ENCODE results near the gene EFNA5.

EFNA5 gene

GRCh38 chr5:107388141-107388861, 282.4 kb downstream of the EFNA5 start:
- TF ChIP-seq EZH2 (IDR thresholded peaks at IDR 0.05) (no peak), POLR2AphosphoS5 (IDR thresholded peaks at IDR 0.05; ENCODE audit: borderline replicate concordance, low read depth, low read length) (no peak), FOXP2 (optimal IDR thresholded peaks at IDR 0.05; ENCODE audit: control extremely low read depth, extremely low read length, insufficient read depth) (no peak)
- Histone ChIP-seq H3K4me3 (no peak overlapping the region), H3K9me3 (ENCODE audit: low read depth, low read length) (no peaks in the 10 kb centered on the region), H3K36me3 (ENCODE audit: insufficient read depth, low read length) (no peaks in the 10 kb centered on the region), H3K9ac (ENCODE audit: insufficient read length) (no peak overlapping the region), H3K27ac (no peak overlapping the region; the same call in 1 of the 2 replicates)
- no peak for DNase-seq (ENCODE audit: low read depth, low spot score)

GRCh38 chr5:107387526-107388140, 283.1 kb downstream of the EFNA5 start:
- Histone ChIP-seq H3K36me3 (ENCODE audit: insufficient read depth, low read length) (no peaks in the 10 kb centered on the region), H3K9ac (ENCODE audit: insufficient read length) (no peak overlapping the region), H3K4me3 (no peak overlapping the region), H3K9me3 (ENCODE audit: low read depth, low read length) (no peaks in the 10 kb centered on the region), H3K27ac (no peak overlapping the region)
- TF ChIP-seq EZH2 (IDR thresholded peaks at IDR 0.05): no peak
- TF ChIP-seq POLR2AphosphoS5 (IDR thresholded peaks at IDR 0.05; ENCODE audit: borderline replicate concordance, low read depth, low read length): no peak
- no peak for TF ChIP-seq FOXP2 (optimal IDR thresholded peaks at IDR 0.05; ENCODE audit: control extremely low read depth, extremely low read length, insufficient read depth)
- DNase-seq (ENCODE audit: low read depth, low spot score): no peak

GRCh38 chr5:107385708-107386107, 285.0 kb downstream of the EFNA5 start:
- DNase-seq (ENCODE audit: low read depth, low spot score): no peak
- TF ChIP-seq POLR2AphosphoS5 (IDR thresholded peaks at IDR 0.05; ENCODE audit: borderline replicate concordance, low read depth, low read length) (no peak), FOXP2 (optimal IDR thresholded peaks at IDR 0.05; ENCODE audit: control extremely low read depth, extremely low read length, insufficient read depth) (no peak)

GRCh38 chr5:107384256-107384655, 286.5 kb downstream of the EFNA5 start:
- Histone ChIP-seq H3K36me3 (ENCODE audit: insufficient read depth, low read length) (no peaks in the 10 kb centered on the region), H3K9ac (ENCODE audit: insufficient read length) (no peak overlapping the region), H3K27ac (no peak overlapping the region), H3K9me3 (ENCODE audit: low read depth, low read length) (no peaks in the 10 kb centered on the region), H3K4me3 (no peak overlapping the region)
- no peak for DNase-seq (ENCODE audit: low read depth, low spot score)
- no peak for TF ChIP-seq EZH2 (IDR thresholded peaks at IDR 0.05)
- no peak for TF ChIP-seq FOXP2 (optimal IDR thresholded peaks at IDR 0.05; ENCODE audit: control extremely low read depth, extremely low read length, insufficient read depth)
- TF ChIP-seq POLR2AphosphoS5 (IDR thresholded peaks at IDR 0.05; ENCODE audit: borderline replicate concordance, low read depth, low read length): no peak

More at GRCh38 chr5:107385708-107386107, 285.0 kb downstream of the EFNA5 start:
- Histone ChIP-seq H3K36me3 (ENCODE audit: insufficient read depth, low read length) (no peaks in the 10 kb centered on the region), H3K4me3 (no peak overlapping the region), H3K9ac (ENCODE audit: insufficient read length) (no peak overlapping the region), H3K9me3 (ENCODE audit: low read depth, low read length) (no peaks in the 10 kb centered on the region), H3K27ac (no peak overlapping the region)

- Histone ChIP-seq H3K9ac (ENCODE audit: insufficient read length) (no peak overlapping the region), H3K27ac (no peak overlapping the region), H3K36me3 (ENCODE audit: insufficient read depth, low read length) (no peaks in the 10 kb centered on the region), H3K9me3 (ENCODE audit: low read depth, low read length) (no peaks in the 10 kb centered on the region), H3K4me3 (no peak overlapping the region)
- DNase-seq (ENCODE audit: low read depth, low spot score): no peak
- TF ChIP-seq FOXP2 (optimal IDR thresholded peaks at IDR 0.05; ENCODE audit: control extremely low read depth, extremely low read length, insufficient read depth) (no peak), POLR2AphosphoS5 (IDR thresholded peaks at IDR 0.05; ENCODE audit: borderline replicate concordance, low read depth, low read length) (no peak), EZH2 (IDR thresholded peaks at IDR 0.05) (no peak)
These were observed 287.3 kb downstream of the EFNA5 start for GRCh38 chr5:107383414-107383813.

GRCh38 chr5:107381189-107381856, 289.4 kb downstream of the EFNA5 start:
- no peaks in the 10 kb centered on the region for H3K36me3 ChIP-seq (ENCODE audit: insufficient read depth, low read length)
- no peak overlapping the region for H3K4me3 ChIP-seq
- H3K9ac ChIP-seq (ENCODE audit: insufficient read length): no peak overlapping the region
- DNase-seq (ENCODE audit: low read depth, low spot score): no peak
- no peaks in the 10 kb centered on the region for H3K9me3 ChIP-seq (ENCODE audit: low read depth, low read length)
- no peak for TF ChIP-seq FOXP2 (optimal IDR thresholded peaks at IDR 0.05; ENCODE audit: control extremely low read depth, extremely low read length, insufficient read depth)
- TF ChIP-seq POLR2AphosphoS5 (IDR thresholded peaks at IDR 0.05; ENCODE audit: borderline replicate concordance, low read depth, low read length): no peak
- TF ChIP-seq EZH2 (IDR thresholded peaks at IDR 0.05): no peak
- H3K27ac ChIP-seq: no peak overlapping the region

GRCh38 chr5:107380654-107381053, 290.1 kb downstream of the EFNA5 start:
- Histone ChIP-seq H3K27ac (no peak overlapping the region), H3K36me3 (ENCODE audit: insufficient read depth, low read length) (no peaks in the 10 kb centered on the region), H3K9ac (ENCODE audit: insufficient read length) (no peak overlapping the region), H3K4me3 (no peak overlapping the region), H3K9me3 (ENCODE audit: low read depth, low read length) (no peaks in the 10 kb centered on the region)
- no peak for TF ChIP-seq FOXP2 (optimal IDR thresholded peaks at IDR 0.05; ENCODE audit: control extremely low read depth, extremely low read length, insufficient read depth)
- no peak for TF ChIP-seq POLR2AphosphoS5 (IDR thresholded peaks at IDR 0.05; ENCODE audit: borderline replicate concordance, low read depth, low read length)
- no peak for TF ChIP-seq EZH2 (IDR thresholded peaks at IDR 0.05)
- no peak for DNase-seq (ENCODE audit: low read depth, low spot score)

GRCh38 chr5:107378218-107378899, 292.4 kb downstream of the EFNA5 start:
- no peaks in the 10 kb centered on the region for H3K36me3 ChIP-seq (ENCODE audit: insufficient read depth, low read length)
- no peak overlapping the region for H3K27ac ChIP-seq
- no peak overlapping the region for H3K4me3 ChIP-seq
- TF ChIP-seq EZH2 (IDR thresholded peaks at IDR 0.05): no peak
- no peak for TF ChIP-seq POLR2AphosphoS5 (IDR thresholded peaks at IDR 0.05; ENCODE audit: borderline replicate concordance, low read depth, low read length)
- no peak for TF ChIP-seq FOXP2 (optimal IDR thresholded peaks at IDR 0.05; ENCODE audit: control extremely low read depth, extremely low read length, insufficient read depth)
- no peak overlapping the region for H3K9ac ChIP-seq (ENCODE audit: insufficient read length)
- no peak for DNase-seq (ENCODE audit: low read depth, low spot score)
- H3K9me3 ChIP-seq (ENCODE audit: low read depth, low read length): no peaks in the 10 kb centered on the region

Measured in SK-N-MC (cell line).